Activated naive CD8-positive, alpha-beta T cell treated with anti-CD3 and anti-CD28 coated beads for 36 hours (primary cell): ENCODE data around the gene DCLK1. TPM values are rescaled to one million over a fixed set of nuclear protein-coding genes. Genes with fewer than 3 reads are reported as not detected.

Experiments
- DNase-seq: peaks from one replicate; pipeline ENCODE4 v3.0.0; 2021
- H3K27ac Mint-ChIP-seq: one replicate; pipeline ENCODE4 v1.8.0; 2022; ENCODE audit warnings: mild to moderate bottlenecking, moderate library complexity, mixed read lengths
- H3K27me3 Mint-ChIP-seq: one replicate; pipeline ENCODE4 v1.8.0; 2022; ENCODE audit warnings: mild to moderate bottlenecking, mixed read lengths
- H3K36me3 Mint-ChIP-seq: one replicate; pipeline ENCODE4 v1.8.0; 2021; ENCODE audit warnings: mild to moderate bottlenecking, mixed read lengths
- H3K4me1 Mint-ChIP-seq: one replicate; pipeline ENCODE4 v1.8.0; 2021; ENCODE audit warnings: mixed read lengths
- H3K4me3 Mint-ChIP-seq: one replicate; pipeline ENCODE4 v1.8.0; 2022; ENCODE audit warnings: mild to moderate bottlenecking, moderate library complexity, mixed read lengths
- H3K9me3 Mint-ChIP-seq: one replicate; pipeline ENCODE4 v1.8.0; 2022; ENCODE audit warnings: mixed read lengths
- total RNA-seq, 2 experiments: library from RNA; stranded (reverse); gene quantifications; one replicate each; pipeline ENCODE4 v1.2.3, GENCODE V29; 2021

Gene DCLK1
- total RNA-seq, 2 experiments from 2014 or later: not detected

DNA sequence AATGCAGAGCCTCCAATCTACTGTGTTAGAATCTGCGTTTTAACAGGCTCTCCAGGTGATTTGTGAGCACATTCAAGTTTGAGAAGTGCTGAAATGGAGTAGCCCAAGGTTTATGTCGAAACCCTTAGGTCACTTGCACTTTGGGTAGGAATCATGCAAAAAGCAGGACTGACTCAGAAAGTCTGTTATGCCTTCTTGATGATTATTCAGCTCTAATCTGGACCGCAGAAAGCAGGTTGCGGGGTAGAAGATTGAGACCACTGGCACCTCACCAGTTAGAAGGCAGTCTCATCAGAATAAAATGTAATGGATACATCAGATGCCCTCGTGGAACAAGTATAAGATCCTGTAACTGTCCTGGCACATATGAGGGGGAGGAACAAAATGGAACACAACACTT is 326.3 kb downstream of the DCLK1 start:
- no peak overlapping the region for H3K27ac Mint-ChIP-seq
- H3K4me1 Mint-ChIP-seq: no peaks in the 10 kb centered on the region
- no peaks in the 10 kb centered on the region for H3K9me3 Mint-ChIP-seq
- H3K36me3 Mint-ChIP-seq: no peaks in the 10 kb centered on the region
- H3K4me3 Mint-ChIP-seq: no peak overlapping the region
- DNase-seq: no peak
- H3K27me3 Mint-ChIP-seq: peaks cover 11% of the 10 kb centered on the region

DNA sequence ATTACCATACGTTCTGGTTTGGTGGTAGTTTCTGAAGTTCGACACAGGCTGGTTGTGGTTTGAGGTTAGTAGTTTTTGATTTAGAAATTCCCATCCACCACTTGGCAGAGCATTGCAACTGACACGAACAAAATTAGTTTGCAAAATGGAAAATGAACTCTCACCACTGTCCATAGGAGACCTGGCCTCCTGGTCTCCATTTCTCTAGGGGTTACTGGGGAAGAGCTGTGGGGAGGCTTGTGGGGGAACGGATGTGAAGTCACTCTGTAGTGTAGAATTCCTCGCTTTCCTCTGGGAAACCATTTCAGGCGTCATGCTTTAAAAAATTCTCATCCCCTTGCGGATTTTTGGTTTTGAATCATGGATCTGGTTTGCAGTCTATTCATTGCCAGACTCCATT is 333.2 kb downstream of the DCLK1 start:
- Mint-ChIP-seq H3K9me3 (no peaks in the 10 kb centered on the region), H3K4me3 (no peak overlapping the region), H3K4me1 (no peaks in the 10 kb centered on the region)

DNA sequence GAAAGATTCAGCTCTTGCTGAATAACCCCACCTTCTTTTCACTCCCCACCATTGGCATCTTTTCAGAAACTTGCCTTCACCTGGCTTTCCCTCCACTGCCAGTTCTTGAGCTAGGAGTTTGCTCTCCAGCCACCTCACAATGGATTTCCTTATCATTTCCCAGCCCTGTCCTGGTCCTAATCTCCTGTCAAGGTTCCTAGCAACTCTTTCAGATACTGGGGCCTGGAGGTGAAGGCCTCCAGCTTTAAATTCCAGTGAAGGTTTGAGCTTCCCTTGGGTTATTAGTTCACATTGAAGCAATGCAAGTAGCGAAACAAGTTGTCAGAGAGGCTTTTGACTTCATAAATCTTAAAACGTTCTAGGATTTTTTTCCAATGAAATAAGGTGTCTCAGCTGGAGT is 333.9 kb downstream of the DCLK1 start:
- no peak for DNase-seq
- H3K4me3 Mint-ChIP-seq: no peak overlapping the region
- H3K27me3 Mint-ChIP-seq: peaks cover 4% of the 10 kb centered on the region
- H3K36me3 Mint-ChIP-seq: no peaks in the 10 kb centered on the region
- H3K9me3 Mint-ChIP-seq: no peaks in the 10 kb centered on the region
- H3K27ac Mint-ChIP-seq: peak overlapping the region; percentile 58
- H3K4me1 Mint-ChIP-seq: no peaks in the 10 kb centered on the region

More for the DNA sequence above, 333.2 kb downstream of the DCLK1 start:
- Mint-ChIP-seq H3K27me3 (peaks cover 4% of the 10 kb centered on the region), H3K27ac (no peak overlapping the region), H3K36me3 (no peaks in the 10 kb centered on the region)
- DNase-seq: no peak

DNA sequence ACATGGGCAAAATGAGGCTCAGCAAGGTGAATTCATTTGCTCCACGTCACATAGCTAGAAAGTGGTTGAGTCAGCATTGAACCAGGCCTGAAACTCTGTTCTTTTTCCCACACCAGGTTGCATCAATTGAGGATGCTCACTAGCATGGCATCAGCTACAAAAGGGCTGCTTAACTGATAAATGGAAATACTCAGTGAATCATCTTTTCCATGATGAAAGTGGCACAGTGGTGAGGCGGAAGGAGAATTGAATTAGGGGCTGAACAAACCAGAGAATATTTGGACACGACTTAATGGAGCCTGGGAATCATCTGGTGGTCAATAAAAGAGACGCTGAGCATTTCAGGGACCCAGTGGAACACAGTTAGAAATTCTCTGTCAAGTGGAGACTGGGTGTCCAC is 334.6 kb downstream of the DCLK1 start:
- no peak for DNase-seq
- no peak overlapping the region for H3K27ac Mint-ChIP-seq
- no peaks in the 10 kb centered on the region for H3K4me1 Mint-ChIP-seq
- H3K36me3 Mint-ChIP-seq: no peaks in the 10 kb centered on the region
- H3K9me3 Mint-ChIP-seq: no peaks in the 10 kb centered on the region
- H3K4me3 Mint-ChIP-seq: no peak overlapping the region
- H3K27me3 Mint-ChIP-seq: peaks cover 4% of the 10 kb centered on the region

DNA sequence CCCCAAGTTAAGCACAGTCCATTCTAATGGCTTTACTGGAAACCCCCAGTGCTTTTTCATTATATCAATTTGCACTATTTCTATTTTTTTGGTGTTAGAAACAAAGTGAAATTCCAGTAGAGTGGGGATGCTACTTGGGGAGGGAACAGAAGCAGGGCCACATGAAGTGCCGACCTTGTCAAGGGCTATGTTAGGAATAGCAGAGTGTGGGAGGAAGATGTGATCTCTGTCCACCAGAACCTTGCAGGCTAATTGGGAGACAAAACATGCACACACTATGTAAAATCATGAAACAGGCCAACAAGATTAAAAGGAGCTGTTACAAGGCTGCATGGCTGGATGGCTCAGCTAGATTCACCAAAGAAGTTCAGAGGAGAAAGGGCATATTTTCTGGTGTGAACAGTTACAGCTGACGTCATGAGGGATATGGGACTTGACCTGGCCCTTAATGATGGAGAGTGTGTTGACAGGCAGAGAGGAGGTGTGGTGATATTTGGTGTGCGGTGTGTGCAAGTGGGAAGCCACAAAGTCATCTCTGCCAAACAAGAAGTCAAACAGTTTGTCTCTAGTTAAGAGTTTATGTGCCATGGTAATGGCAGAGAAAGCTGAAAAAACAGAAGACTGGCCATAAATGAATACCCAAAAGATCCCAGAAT is 336.3 kb downstream of the DCLK1 start:
- no peak overlapping the region for H3K4me3 Mint-ChIP-seq
- peaks cover 6% of the 10 kb centered on the region for H3K27me3 Mint-ChIP-seq
- DNase-seq: no peak
- H3K27ac Mint-ChIP-seq: no peak overlapping the region
- no peaks in the 10 kb centered on the region for H3K4me1 Mint-ChIP-seq
- H3K9me3 Mint-ChIP-seq: no peaks in the 10 kb centered on the region
- no peaks in the 10 kb centered on the region for H3K36me3 Mint-ChIP-seq

DNA sequence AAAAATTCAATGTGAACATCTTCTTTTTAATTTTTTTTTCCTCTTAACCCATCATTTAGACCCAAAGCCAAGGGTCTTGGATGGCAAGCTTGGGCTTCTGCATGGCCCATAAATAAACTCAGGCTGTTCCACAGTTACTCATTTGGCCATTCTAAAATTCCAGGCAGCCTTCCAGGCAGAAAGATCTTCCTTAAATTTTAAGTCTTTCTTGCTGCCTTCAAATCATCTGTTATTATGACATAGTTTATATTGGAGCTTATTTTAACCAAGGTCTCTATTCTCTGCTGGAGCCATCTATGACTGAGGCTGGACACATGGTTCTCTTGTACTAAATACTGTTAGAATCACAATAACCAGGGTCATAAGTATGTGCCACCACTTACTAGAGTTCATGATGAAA is 337.4 kb downstream of the DCLK1 start:
- no peak overlapping the region for H3K4me3 Mint-ChIP-seq
- peaks cover 9% of the 10 kb centered on the region for H3K27me3 Mint-ChIP-seq
- H3K36me3 Mint-ChIP-seq: no peaks in the 10 kb centered on the region
- DNase-seq: no peak
- no peaks in the 10 kb centered on the region for H3K4me1 Mint-ChIP-seq
- H3K27ac Mint-ChIP-seq: no peak overlapping the region
- no peaks in the 10 kb centered on the region for H3K9me3 Mint-ChIP-seq

DNA sequence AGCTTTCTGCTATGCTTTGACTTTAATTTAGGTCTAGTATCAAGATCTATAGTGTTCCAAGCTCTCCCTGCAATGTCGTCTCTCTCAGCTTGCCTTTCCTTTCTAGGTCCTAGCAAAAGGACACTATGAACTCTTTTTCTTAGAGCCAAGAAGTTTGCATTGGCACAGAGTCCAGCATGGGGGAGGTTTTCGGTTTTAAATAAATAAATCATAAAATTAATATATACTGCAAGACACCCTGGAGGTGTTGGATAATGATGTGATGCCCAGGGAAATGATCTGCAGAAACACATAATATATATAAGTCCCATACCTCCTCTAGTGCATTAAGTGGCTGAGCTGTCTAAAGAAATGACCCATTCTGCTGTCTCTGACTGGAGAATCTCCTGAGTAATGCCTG is 338.3 kb downstream of the DCLK1 start:
- Mint-ChIP-seq H3K27me3 (peaks cover 9% of the 10 kb centered on the region), H3K36me3 (no peaks in the 10 kb centered on the region), H3K4me3 (no peak overlapping the region), H3K4me1 (no peaks in the 10 kb centered on the region), H3K9me3 (no peaks in the 10 kb centered on the region), H3K27ac (no peak overlapping the region)
- no peak for DNase-seq

DNA sequence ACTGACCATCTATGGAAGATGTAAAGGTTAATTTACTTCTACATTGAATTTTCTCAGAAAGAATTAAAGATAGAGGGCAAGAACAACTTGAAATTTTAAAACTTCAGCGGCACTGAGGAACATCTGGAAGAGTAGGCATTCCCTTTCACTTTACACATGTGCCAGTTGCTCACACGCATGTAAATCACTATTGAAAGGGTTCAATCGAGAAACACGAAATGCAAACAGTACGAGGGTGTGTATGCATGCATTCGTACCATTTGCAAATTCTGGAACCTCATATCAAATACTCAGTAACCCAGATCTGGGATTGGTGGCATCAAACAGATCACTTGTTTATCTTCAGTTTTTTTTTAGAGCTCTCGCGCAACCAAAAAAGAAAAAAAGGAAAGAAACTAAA is 339.2 kb downstream of the DCLK1 start:
- Mint-ChIP-seq H3K9me3 (no peaks in the 10 kb centered on the region), H3K4me1 (no peaks in the 10 kb centered on the region), H3K36me3 (no peaks in the 10 kb centered on the region), H3K4me3 (no peak overlapping the region), H3K27ac (no peak overlapping the region), H3K27me3 (peaks cover 9% of the 10 kb centered on the region)
- DNase-seq: no peak

DNA sequence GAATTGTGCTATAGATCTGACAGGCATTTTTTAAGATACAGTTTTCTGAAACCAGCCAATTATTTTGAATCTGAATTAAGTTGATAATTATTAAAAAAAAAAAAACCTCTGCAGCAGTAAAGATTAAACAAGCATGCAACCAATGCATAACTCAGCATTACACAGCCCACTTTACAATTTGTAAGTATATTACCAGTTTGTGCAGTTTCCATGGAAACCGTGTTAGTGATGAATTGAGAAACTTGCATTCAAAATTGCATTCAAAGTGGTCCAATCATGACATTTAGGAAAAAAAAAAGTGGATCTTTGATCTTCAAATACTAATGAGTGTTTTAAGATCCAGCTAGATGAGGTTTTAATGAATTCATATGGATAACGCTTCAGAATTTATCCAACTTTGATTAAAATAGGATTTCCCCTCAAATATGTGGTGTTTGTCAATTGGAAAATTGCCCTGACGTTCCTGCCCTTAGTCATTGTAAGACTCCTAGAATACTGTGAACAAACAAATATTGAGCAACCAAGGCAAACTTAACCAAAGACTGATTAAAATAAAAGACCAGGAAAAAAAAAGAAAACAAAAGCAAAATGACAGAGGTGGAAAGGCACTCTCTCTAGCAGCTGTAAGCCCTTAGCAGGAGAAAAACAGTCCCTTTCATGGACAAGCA is 339.9 kb downstream of the DCLK1 start:
- Mint-ChIP-seq H3K27ac (no peak overlapping the region), H3K9me3 (no peaks in the 10 kb centered on the region), H3K4me1 (no peaks in the 10 kb centered on the region), H3K4me3 (no peak overlapping the region), H3K27me3 (peaks cover 9% of the 10 kb centered on the region), H3K36me3 (no peaks in the 10 kb centered on the region)
- DNase-seq: no peak

DNA sequence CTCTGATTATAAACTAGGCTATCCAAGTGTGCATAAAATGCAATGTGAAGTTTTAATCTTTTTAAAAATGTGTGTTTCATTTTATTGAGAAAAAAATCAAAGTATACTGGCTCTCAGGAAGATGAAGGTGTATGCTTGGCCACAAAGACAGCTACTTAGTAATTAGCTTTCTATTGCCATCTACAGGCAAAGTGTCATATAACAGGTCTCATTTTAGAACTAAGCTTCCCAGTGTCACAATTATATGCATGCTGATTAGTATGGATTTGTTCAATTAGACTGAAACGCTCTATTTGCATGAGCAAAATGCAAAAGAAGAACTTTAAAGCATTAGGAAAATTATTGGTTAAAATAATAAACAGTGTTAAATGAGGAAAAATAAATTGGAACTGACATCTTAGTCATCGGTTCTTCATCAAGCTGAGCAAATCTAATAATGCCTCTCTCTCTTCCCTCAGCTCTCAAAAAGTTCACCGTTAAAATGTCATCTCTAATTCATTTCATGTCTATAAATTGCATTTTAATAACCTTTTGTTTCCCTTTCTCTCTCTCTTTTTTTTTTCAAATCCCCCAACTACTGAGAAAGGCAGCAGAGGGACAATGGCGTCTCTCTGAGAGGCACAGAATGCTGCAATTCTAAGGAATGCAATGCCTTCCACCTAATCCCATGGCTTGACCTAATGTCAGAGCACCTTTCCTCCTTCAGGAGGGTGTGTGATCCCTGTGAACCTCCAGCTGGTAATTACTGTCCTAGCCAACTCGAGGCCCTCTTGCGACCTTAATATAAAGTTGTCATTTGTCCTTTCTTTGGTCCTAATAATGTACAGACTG is 341.6 kb downstream of the DCLK1 start:
- Mint-ChIP-seq H3K4me1 (no peaks in the 10 kb centered on the region), H3K36me3 (no peaks in the 10 kb centered on the region), H3K27me3 (peaks cover 9% of the 10 kb centered on the region), H3K9me3 (no peaks in the 10 kb centered on the region), H3K4me3 (no peak overlapping the region), H3K27ac (no peak overlapping the region)
- no peak for DNase-seq

DNA sequence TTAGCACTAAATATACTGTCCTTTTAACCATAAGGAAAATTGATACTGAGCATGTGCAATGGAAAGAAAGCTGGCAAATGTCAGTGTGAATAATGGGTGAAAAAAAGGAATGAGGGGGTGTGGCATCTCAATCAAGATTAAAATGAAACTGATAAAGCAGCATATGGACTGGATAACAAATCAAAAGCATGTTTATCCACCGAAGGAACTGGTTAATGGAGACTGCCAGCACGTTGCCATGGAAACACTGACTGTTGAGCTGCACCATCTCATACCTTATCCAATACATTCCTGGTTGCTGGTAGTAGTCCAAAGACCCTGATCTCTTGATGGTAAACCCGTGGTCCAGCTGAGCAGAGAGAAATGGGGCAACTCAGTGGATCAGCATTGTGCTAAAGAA is 343.2 kb downstream of the DCLK1 start:
- Mint-ChIP-seq H3K4me3 (no peak overlapping the region), H3K4me1 (no peaks in the 10 kb centered on the region), H3K27ac (no peak overlapping the region), H3K27me3 (peaks cover 9% of the 10 kb centered on the region), H3K36me3 (no peaks in the 10 kb centered on the region), H3K9me3 (no peaks in the 10 kb centered on the region)
- no peak for DNase-seq

DNA sequence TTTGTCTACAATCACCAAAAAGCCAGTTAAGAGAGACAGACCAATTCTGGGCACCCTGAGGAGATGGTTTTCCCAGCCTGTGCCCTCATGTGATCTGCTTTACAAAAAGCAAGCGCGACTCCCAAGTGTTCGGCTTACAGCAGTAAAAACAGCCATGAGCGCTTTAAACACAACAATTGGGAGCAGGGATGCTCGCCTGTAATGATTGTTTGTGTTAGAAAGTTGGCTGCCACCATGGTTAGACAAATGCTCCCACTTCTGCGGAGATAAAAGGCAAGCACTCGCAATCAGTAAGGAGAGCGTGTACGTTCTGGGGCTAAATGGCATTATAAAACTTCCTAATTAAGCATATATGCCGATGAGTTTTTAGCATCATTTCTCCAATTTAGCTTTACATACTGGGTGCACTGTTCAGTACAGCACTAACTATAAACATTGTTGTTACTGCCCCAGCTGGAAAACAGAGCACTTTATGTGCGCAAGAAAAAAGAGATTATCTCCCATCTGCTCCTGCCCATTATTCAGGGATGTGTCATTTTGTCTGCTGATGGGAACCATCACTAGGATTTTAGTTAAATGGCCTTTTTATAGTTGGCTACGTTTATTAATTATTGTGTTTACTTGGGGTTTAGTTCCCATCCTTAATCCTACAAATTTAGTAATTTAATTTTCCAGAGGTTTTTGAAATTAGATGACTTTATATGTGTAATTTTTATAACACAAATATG is 345.4 kb downstream of the DCLK1 start:
- Mint-ChIP-seq H3K36me3 (no peaks in the 10 kb centered on the region), H3K4me1 (no peaks in the 10 kb centered on the region), H3K27me3 (peaks cover 5% of the 10 kb centered on the region), H3K27ac (no peak overlapping the region), H3K4me3 (no peak overlapping the region), H3K9me3 (no peaks in the 10 kb centered on the region)
- DNase-seq: no peak

DNA sequence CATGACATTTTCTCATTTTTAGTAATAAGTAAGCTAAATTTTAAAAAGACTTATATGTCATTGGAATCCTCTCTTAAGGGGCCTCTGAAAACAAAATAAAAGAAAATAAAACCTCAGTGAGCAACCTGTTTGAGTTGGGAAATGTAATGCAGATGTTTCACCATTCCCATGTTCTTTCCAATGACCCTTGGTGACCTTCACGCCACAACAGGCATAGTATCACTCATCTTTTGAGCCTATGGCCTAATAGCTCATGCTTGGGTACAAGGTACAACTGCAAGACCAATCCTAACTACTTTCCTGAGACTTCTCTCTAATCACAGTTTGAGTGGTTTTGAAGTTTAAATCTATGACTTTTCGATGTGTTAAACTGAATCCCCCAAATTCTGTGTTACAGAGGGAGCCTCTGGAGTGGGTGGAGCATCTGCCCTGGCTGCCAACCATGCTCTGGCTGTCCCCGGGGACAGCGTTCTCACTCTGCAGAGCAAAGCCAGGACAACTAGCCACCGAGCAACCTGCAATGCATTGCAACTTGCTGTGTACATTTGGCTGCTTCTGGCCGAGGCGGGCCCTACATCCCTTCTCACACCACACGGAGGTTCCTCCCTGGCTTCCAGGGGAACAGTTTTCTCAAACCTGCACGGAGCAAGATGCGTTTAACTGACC is 346.8 kb downstream of the DCLK1 start:
- no peak overlapping the region for H3K27ac Mint-ChIP-seq
- no peaks in the 10 kb centered on the region for H3K27me3 Mint-ChIP-seq
- H3K4me3 Mint-ChIP-seq: no peak overlapping the region
- DNase-seq: no peak
- H3K36me3 Mint-ChIP-seq: no peaks in the 10 kb centered on the region
- no peaks in the 10 kb centered on the region for H3K4me1 Mint-ChIP-seq
- H3K9me3 Mint-ChIP-seq: no peaks in the 10 kb centered on the region

DNA sequence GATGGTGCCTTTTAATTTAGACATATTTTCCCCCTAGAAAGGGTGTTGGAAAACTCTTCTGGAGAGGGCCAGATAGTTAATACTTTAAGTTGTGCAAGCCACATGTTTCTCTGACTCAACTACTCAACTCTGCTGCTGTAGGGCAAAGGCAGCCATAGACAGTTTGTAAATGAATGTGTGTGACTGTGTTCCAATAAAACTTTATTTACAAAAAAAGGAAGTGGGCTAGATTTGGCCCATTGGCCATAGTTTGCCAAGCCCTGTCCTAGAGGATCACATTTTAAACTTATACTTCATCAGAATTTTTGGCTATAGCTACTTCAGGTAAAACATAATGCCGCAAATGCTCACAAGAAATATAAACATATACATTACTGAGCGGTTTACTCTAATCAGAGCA is 348.4 kb downstream of the DCLK1 start:
- Mint-ChIP-seq H3K27ac (no peak overlapping the region), H3K36me3 (no peaks in the 10 kb centered on the region), H3K4me1 (no peaks in the 10 kb centered on the region), H3K9me3 (no peaks in the 10 kb centered on the region), H3K4me3 (no peak overlapping the region), H3K27me3 (no peaks in the 10 kb centered on the region)
- no peak for DNase-seq
